GM21619 (cell line): ENCODE measurements around the gene KLK10.

Experiments
- ATAC-seq: cut with Tn5 transposase; IDR thresholded peaks from one replicate; pipeline ENCODE4 v1.9.1; 2021; ENCODE audit not compliant: unreplicated experiment

KLK10 gene

GRCh38 chr19:51027126-51027806, 7.8 kb upstream of the KLK10 start:
- no peak for ATAC-seq

- ATAC-seq = no peak
Measured at GRCh38 chr19:51026554-51026831, 7.0 kb upstream of the KLK10 start, which contains the start of gene KLK11. KLK11 (minus strand) TSS chr19:51026616; CDS start chr19:51025631, 985 bp downstream.

- ATAC-seq = no peak
Measured at GRCh38 chr19:51025809-51026553, 6.5 kb upstream of the KLK10 start.

DNA sequence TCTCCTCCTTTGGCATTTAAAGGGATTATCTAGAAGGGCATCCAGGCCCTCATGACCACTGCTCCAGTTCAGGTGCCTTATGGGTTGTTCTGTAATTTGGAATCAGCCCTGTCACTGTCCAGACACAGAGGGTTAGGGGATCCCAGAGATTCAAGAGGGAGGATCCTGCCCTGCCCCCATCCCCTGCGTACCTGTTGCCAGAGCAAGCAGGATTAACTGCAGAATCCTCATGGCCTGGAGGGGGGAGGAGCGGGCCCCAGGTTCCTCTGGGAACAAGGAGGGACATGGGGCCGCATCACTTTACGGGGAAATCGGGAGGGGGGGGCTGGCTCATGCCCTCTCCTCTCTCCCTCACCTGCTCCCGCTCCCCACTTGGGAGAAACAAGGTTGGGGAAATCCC, 5.9 kb upstream of the KLK10 start:
- ATAC-seq = no peak

GRCh38 chr19:51024924-51025323, 5.4 kb upstream of the KLK10 start:
- no peak for ATAC-seq

GRCh38 chr19:51023946-51024345, 4.4 kb upstream of the KLK10 start:
- ATAC-seq = no peak

- ATAC-seq = no peak
Measured at GRCh38 chr19:51022526-51022925, 3.0 kb upstream of the KLK10 start.

GRCh38 chr19:51020988-51021651, 1.6 kb upstream of the KLK10 start:
- ATAC-seq = no peak

- no peak for ATAC-seq
Measured at GRCh38 chr19:51018745-51019543, 565 bp downstream of the KLK10 start.

DNA sequence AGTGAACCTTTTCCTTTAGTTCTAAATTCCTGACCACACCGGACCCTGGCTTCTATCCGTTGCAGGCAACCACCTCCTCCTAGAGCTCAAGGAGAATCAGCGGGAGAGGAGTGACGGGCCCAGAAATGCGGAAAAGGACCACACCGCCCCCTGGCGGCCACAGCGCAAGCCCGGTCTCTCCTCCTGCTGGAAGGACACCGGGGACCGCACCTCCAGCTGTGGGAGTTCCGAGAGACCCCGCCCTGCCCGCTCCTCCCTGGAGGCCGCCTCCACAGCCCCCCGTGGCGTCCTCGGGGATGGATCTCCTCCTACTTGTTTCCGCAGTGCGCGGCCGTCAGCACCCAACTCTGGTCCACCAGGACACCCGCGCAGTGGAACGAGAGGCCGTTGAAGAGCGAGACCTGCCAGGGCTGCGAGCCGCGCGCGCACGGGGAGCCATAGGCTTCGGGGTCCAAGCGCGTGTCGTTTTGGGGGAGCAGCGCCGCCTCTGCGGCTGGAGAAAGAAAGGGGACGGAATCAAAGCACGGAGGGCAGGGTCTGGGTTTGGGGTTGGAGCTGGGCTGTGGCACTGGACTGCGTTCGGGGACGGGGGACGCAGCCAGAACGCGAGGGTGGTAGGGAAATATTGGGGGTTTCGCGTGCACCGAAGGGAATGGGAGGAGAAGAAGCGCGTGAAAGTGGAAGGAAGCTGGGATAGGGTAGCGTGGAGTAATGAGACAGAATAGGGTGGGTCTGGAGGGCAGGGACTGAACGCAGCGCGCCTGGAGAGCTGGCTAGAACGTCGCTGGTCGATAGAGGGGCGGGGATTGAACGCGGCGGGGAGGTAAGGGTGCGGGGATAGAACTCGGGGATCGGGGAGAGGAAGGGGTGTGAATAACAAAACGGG, 2.5 kb downstream of the KLK10 start:
- ATAC-seq = no peak

- no peak for ATAC-seq
Measured at GRCh38 chr19:51015691-51016267, 3.7 kb downstream of the KLK10 start.

GRCh38 chr19:51014242-51014641, 5.3 kb downstream of the KLK10 start:
- no peak for ATAC-seq

GRCh38 chr19:51012661-51013190, 6.8 kb downstream of the KLK10 start:
- ATAC-seq = no peak

GRCh38 chr19:51010066-51010795, 9.3 kb downstream of the KLK10 start:
- no peak for ATAC-seq

DNA sequence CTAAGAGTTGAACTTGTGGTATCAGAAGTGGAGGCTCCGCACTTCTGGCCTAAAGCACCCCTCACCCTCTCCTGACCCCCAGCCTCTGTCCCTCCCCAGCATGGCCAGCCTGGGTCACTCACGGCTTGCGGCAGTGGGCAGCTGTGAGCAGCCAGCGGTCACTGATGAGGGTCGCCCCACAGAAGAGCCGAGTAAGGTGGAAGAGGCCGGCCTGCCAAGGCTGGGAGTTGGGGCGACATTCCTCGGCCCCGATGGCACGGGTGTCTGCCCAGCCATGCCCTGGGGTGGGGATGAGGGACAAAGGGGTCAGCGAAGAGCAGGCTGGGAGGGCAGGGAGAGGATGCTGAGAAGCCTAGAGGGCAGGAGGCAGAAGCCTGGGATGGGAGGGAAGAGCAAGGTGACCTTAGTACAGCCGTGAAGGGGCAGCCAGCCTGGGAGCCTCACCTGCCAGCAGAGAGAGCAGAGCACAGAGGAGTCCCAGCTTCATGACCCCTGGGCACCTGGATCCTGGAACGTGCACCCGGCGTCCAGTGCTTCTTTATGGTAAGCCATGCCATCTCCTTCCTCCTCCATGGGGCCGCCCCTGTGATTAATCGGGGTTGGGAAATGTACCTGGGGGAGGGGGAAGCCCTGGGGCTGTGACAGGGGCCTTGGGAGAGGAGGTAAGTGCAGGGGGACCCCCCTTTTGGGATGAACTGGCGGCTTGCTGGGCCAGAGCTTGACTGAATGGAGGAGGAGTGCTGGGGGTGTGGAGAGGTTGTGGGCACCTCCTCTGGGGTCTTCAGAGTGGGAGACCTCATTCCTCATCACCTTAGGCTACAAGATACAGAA, 10.2 kb downstream of the KLK10 start:
- no peak for ATAC-seq

- ATAC-seq = no peak
Measured at GRCh38 chr19:51007488-51007887, 12.0 kb downstream of the KLK10 start.

GRCh38 chr19:51006406-51006805, 13.1 kb downstream of the KLK10 start:
- no peak for ATAC-seq

DNA sequence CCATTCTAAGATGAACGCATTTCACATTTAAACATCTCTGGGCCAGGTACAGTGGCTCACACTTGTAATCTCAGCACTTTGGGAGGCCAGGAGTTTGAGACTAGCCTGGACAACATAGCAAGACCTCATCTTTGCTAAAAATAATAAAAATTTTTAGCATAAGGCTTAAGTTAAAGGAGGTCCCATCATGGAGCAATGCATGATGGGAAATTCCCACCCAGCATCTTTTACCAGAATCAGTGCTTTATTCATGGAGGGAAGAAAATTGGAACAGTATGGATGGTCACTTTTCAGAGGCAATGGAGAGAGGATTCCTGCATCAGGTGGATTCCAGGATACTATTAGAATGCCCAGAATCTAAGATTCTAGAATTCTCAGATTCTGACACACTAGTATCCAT, 14.3 kb downstream of the KLK10 start:
- no peak for ATAC-seq
